SJCRH30 (cell line): ENCODE results near the gene SHPK. TPM values are rescaled to one million over a fixed set of nuclear protein-coding genes. Genes with fewer than 3 reads are reported as not detected.
A peak's percentile ranks its signal among the peaks of the same experiment; 100 is the strongest.

Experiments used
- DNase-seq, 2 experiments: peaks; one replicate each; pipeline ENCODE4 v3.0.0-alpha.2; 2015 to 2020
- H3K27ac ChIP-seq: fragments of 250-450 bp; sonication (Bioruptor Pico); 2 replicates; pipeline ENCODE4 v1.5.1; 2020; ENCODE audit warnings: mild to moderate bottlenecking, moderate library complexity
- H3K27me3 ChIP-seq: fragments of 250-450 bp; sonication (Bioruptor Pico); 2 replicates; pipeline ENCODE4 v1.5.1; 2020; ENCODE audit warnings: mild to moderate bottlenecking, moderate library complexity
- H3K36me3 ChIP-seq: fragments of 250-450 bp; sonication (Bioruptor Pico); 2 replicates; pipeline ENCODE4 v1.5.1; 2020; ENCODE audit warnings: mild to moderate bottlenecking, moderate library complexity
- H3K4me1 ChIP-seq: fragments of 250-450 bp; sonication (Bioruptor Pico); 2 replicates; pipeline ENCODE4 v1.5.1; 2020; ENCODE audit warnings: mild to moderate bottlenecking, moderate library complexity
- H3K4me3 ChIP-seq: fragments of 250-450 bp; sonication (Bioruptor Pico); 2 replicates; pipeline ENCODE4 v1.5.1; 2020; ENCODE audit warnings: mild to moderate bottlenecking, moderate library complexity
- H3K9me3 ChIP-seq: fragments of 250-450 bp; sonication (Bioruptor Pico); replicated peaks from 2 replicates; pipeline ENCODE4 v1.5.1; 2020; ENCODE audit warnings: mild to moderate bottlenecking, moderate library complexity
- total RNA-seq: library from RNA; depleted of rRNA; stranded (reverse); fragments of >200 nt; shearing (Covaris generic); gene quantifications from 2 replicates; pipeline ENCODE4 v1.2.3, GENCODE V29; 2014

Gene SHPK
- total RNA-seq, 1 experiment from 2014 or later, result 12.4 TPM

GRCh38 chr17:3622977-3623594, 13.0 kb downstream of the SHPK start:
- no peaks in the 10 kb centered on the region for H3K27me3 ChIP-seq
- H3K4me3 ChIP-seq, result no peak overlapping the region
- H3K9me3 ChIP-seq, result no peaks in the 10 kb centered on the region
- no peak overlapping the region for H3K27ac ChIP-seq
- no peaks in the 10 kb centered on the region for H3K4me1 ChIP-seq
- no peak for DNase-seq
- H3K36me3 ChIP-seq, result peaks cover 18% of the 10 kb centered on the region; the same call in 1 of the 2 replicates

DNA sequence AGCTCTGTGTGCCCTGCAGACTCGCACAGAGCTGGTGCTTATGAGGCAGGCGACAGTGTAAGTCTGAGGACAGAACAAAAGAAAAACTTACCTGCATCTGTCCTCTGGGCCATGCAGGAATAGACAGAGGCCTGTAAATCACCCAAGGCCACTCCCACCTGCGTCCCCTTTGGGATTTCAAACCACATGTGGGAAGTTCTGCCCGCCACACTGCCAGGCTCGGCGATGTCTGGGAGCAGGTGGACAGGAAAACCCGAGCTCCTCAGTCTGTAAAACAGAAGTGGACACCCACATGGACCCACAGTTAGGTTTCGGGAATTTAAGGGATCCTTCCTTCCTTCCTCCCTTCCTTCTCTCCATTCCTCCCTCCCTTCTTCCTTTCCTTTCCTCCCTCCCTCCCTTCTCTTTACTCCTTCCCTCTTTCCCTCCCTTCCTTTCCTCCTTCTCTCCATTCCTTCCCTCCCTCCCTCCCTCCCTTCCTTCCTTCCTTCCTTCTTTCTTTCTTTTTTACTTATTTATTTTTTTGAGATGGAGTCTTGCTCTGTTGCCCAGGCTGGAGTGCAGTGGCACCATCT, 14.8 kb downstream of the SHPK start:
- H3K4me3 ChIP-seq, result no peak overlapping the region

GRCh38 chr17:3615160-3615870, 20.7 kb downstream of the SHPK start:
- no peaks in the 10 kb centered on the region for H3K9me3 ChIP-seq

More for the DNA sequence above, 14.8 kb downstream of the SHPK start:
- Histone ChIP-seq H3K9me3 (no peaks in the 10 kb centered on the region), H3K36me3 (peaks cover 26% of the 10 kb centered on the region; the same call in 1 of the 2 replicates), H3K27me3 (no peaks in the 10 kb centered on the region), H3K4me1 (no peaks in the 10 kb centered on the region), H3K27ac (no peak overlapping the region)
- DNase-seq, result peak; percentile 60 to 66

GRCh38 chr17:3613124-3613523, 22.9 kb downstream of the SHPK start:
- Histone ChIP-seq H3K4me1 (no peaks in the 10 kb centered on the region), H3K27ac (no peak overlapping the region), H3K27me3 (no peaks in the 10 kb centered on the region), H3K4me3 (no peak overlapping the region), H3K9me3 (no peaks in the 10 kb centered on the region), H3K36me3 (peaks cover 21% of the 10 kb centered on the region; the same call in 1 of the 2 replicates)
- no peak for DNase-seq

More at GRCh38 chr17:3615160-3615870, 20.7 kb downstream of the SHPK start:
- peaks cover 21% of the 10 kb centered on the region; the same call in 1 of the 2 replicates for H3K36me3 ChIP-seq
- H3K4me1 ChIP-seq, result no peaks in the 10 kb centered on the region
- no peaks in the 10 kb centered on the region for H3K27me3 ChIP-seq
- no peak for DNase-seq
- H3K27ac ChIP-seq, result no peak overlapping the region
- no peak overlapping the region for H3K4me3 ChIP-seq

GRCh38 chr17:3610523-3610922, 25.5 kb downstream of the SHPK start:
- Histone ChIP-seq H3K4me1 (no peaks in the 10 kb centered on the region), H3K4me3 (no peak overlapping the region), H3K36me3 (peaks cover 13% of the 10 kb centered on the region; the same call in 1 of the 2 replicates), H3K27me3 (no peaks in the 10 kb centered on the region), H3K9me3 (no peaks in the 10 kb centered on the region), H3K27ac (peak overlapping the region; percentile 31; the same call in 1 of the 2 replicates)
- peak; percentile 60 to 63 for DNase-seq

- H3K36me3 ChIP-seq, result peaks cover 10% of the 10 kb centered on the region; the same call in 1 of the 2 replicates
- no peaks in the 10 kb centered on the region for H3K9me3 ChIP-seq
- H3K27ac ChIP-seq, result peak overlapping the region; percentile 31; the same call in 1 of the 2 replicates
- no peak for DNase-seq
- no peaks in the 10 kb centered on the region for H3K4me1 ChIP-seq
- no peak overlapping the region for H3K4me3 ChIP-seq
- no peaks in the 10 kb centered on the region for H3K27me3 ChIP-seq
Observed at GRCh38 chr17:3609689-3610088, 26.4 kb downstream of the SHPK start.

GRCh38 chr17:3603870-3604259, 32.2 kb downstream of the SHPK start:
- Histone ChIP-seq H3K4me1 (no peaks in the 10 kb centered on the region), H3K36me3 (peaks cover 3% of the 10 kb centered on the region; the same call in 1 of the 2 replicates), H3K9me3 (no peaks in the 10 kb centered on the region), H3K27ac (no peak overlapping the region), H3K4me3 (no peak overlapping the region), H3K27me3 (no peaks in the 10 kb centered on the region)
- DNase-seq, result no peak

DNA sequence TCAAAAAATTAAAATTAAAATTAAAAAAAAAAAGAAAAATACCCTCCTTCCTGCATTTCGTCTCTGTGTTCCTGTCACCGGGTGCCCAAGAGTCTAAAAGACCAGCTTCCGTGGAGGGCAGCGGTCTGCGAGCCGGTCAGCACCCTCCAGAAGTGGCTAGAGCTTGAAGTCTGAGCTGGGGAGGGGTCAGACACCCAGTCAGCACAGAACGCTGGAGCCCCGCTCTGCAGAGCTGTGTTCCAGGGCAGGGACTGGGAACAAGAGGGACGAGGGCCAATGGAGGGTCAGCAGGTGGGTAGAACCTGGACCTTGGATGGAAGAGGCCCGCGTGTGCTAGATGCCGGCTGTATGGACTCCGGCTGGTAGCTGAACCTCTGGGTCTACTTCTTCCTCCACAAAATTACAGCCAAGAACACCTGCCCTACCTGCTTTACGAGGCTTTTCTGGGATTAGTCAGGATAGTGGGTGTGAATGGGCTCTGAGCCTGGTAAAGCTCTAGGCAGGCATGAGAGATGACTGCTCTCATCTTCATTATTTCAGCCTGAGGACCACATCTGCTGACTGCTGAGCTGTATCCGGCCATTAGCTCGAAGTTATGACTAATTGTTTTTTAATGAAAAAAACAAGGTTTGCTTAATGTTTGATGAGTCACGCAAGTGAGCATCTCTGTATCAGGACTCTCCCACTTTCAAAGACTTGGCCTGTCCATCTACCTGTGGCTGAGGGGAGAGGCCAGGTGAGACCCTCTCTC, 32.8 kb downstream of the SHPK start:
- Histone ChIP-seq H3K27ac (no peak overlapping the region), H3K27me3 (no peaks in the 10 kb centered on the region), H3K36me3 (no peaks in the 10 kb centered on the region; the same call in 1 of the 2 replicates), H3K4me3 (no peak overlapping the region), H3K9me3 (no peaks in the 10 kb centered on the region), H3K4me1 (no peaks in the 10 kb centered on the region)
- DNase-seq, result no peak

DNA sequence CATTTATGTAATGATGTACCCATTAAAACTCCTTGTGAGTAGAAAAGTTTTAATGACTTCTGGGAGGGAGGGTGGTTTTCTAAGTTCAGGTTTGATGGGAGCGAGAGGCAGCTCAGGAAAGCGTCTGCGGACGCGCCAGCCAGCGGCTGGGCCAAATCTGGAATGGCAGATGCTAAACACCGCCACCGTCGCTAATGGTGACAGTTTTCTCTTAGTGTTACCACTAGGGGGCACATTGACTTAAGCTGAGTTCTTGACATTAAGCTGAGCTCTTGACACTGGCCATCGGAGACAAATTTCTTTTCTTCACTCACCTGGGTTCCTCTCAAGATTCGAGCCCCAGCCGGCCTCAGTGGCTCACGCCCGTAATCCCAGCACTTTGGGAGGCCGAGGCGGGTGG, 33.6 kb downstream of the SHPK start:
- no peaks in the 10 kb centered on the region for H3K4me1 ChIP-seq
- no peak overlapping the region for H3K27ac ChIP-seq
- peak in 1 of 2 experiments; percentile 26 for DNase-seq
- H3K27me3 ChIP-seq, result no peaks in the 10 kb centered on the region
- no peaks in the 10 kb centered on the region for H3K36me3 ChIP-seq
- H3K9me3 ChIP-seq, result no peaks in the 10 kb centered on the region
- no peak overlapping the region for H3K4me3 ChIP-seq

- Histone ChIP-seq H3K27ac (no peak overlapping the region), H3K36me3 (no peaks in the 10 kb centered on the region), H3K9me3 (no peaks in the 10 kb centered on the region), H3K27me3 (no peaks in the 10 kb centered on the region), H3K4me3 (no peak overlapping the region), H3K4me1 (no peaks in the 10 kb centered on the region)
- DNase-seq, result no peak
Observed at GRCh38 chr17:3600529-3601205, 35.4 kb downstream of the SHPK start.

GRCh38 chr17:3598078-3598477, 38.0 kb downstream of the SHPK start:
- Histone ChIP-seq H3K36me3 (no peaks in the 10 kb centered on the region), H3K4me1 (peaks cover 5% of the 10 kb centered on the region), H3K27ac (no peak overlapping the region), H3K27me3 (no peaks in the 10 kb centered on the region), H3K9me3 (no peaks in the 10 kb centered on the region), H3K4me3 (no peak overlapping the region)
- no peak for DNase-seq

GRCh38 chr17:3596804-3597464, 39.1 kb downstream of the SHPK start:
- Histone ChIP-seq H3K27me3 (no peaks in the 10 kb centered on the region), H3K27ac (no peak overlapping the region), H3K36me3 (no peaks in the 10 kb centered on the region), H3K4me1 (peaks cover 5% of the 10 kb centered on the region), H3K4me3 (no peak overlapping the region), H3K9me3 (no peaks in the 10 kb centered on the region)
- DNase-seq, result peak; percentile 28 to 35

DNA sequence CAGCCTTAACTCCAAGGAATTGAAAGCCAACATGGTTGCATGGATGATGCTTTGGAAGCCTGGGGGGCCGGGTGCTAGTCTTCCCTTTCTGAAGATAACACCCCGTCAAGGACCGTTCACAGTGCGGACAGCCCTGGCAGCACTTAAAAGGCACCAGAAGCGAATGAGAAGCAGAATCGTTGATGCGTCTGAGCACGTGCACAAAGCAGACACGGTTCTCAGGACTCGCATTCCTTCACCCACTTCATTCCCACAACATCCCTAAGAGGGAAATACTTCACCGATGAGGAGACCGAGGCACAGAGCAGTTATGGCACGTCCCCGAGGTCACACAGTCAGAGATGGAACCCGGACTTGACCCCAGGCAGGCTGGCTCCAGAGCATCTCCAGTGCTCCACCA, 41.1 kb downstream of the SHPK start:
- DNase-seq, result no peak
- H3K4me3 ChIP-seq, result peak overlapping the region; percentile 38
- H3K4me1 ChIP-seq, result peaks cover 11% of the 10 kb centered on the region
- H3K27me3 ChIP-seq, result no peaks in the 10 kb centered on the region
- H3K27ac ChIP-seq, result peak overlapping the region; percentile 92
- no peaks in the 10 kb centered on the region for H3K9me3 ChIP-seq
- no peaks in the 10 kb centered on the region for H3K36me3 ChIP-seq
